Endothelial cell of umbilical vein (primary cell): ENCODE results near the gene ACTN3. TPM values are rescaled to one million over a fixed set of nuclear protein-coding genes. Genes with fewer than 3 reads are reported as not detected.

Source experiments
- BruUV-seq: library from RNA; stranded (reverse); fragments of 400-500 nt; replicated peaks from 2 replicates; lab custom pipeline; 2021; lab: Mats Ljungman, UMichigan
- CTCF ChIA-PET: fragments of 300-600, 350-600 bp; sonication (Branson Sonifier 250); formaldehyde crosslinking; loops from one replicate; lab custom pipeline; 2021; ENCODE audit warnings: antibody characterized with exemption, inconsistent platforms; lab: Charles Lee
- POLR2A ChIA-PET: fragments of 300-600, 350-600 bp; sonication (Branson Sonifier 250); formaldehyde crosslinking; loops from one replicate; lab custom pipeline; 2021; ENCODE audit warnings: antibody characterized with exemption, inconsistent platforms; lab: Charles Lee
- DNase-seq: peaks from one replicate; pipeline ENCODE4 v3.0.0-alpha.2; 2011; ENCODE audit warnings: low read depth, low spot score
- FAIRE-seq: peaks from 2 replicates; lab custom pipeline; 2011; peaks lifted over from hg19 to GRCh38; lab: Jason Lieb, UNC
- H2AFZ ChIP-seq: 2 replicates; pipeline ENCODE4 v1.6.0; 2012; ENCODE audit warnings: low read depth, low read length, control low read depth, inconsistent platforms
- H3K27ac ChIP-seq: 2 replicates; pipeline ENCODE4 v1.5.1; 2011; ENCODE audit warnings: low read depth, mild to moderate bottlenecking, control low read depth, low read length, moderate library complexity; ENCODE audit not compliant: insufficient read depth
- H3K27me3 ChIP-seq, 2 experiments: 2 replicates each; pipeline versions ENCODE4 v1.6.0 to v1.6.1; 2011; ENCODE audit warnings: low read length in 2 of 2, mixed read lengths in 1 of 2; ENCODE audit not compliant: control insufficient read depth in 2 of 2, insufficient read depth in 2 of 2
- H3K36me3 ChIP-seq, 2 experiments: 2 replicates in 1 of 2; 3 replicates in 1 of 2; pipeline ENCODE4 v1.5.1; 2011; ENCODE audit warnings: low read length in 2 of 2, mild to moderate bottlenecking in 1 of 2, moderate library complexity in 1 of 2; ENCODE audit not compliant: control insufficient read depth in 2 of 2, insufficient read depth in 2 of 2; ENCODE audit errors: extremely low read depth in 1 of 2
- H3K4me1 ChIP-seq: 3 replicates; pipeline ENCODE4 v1.5.1; 2011; ENCODE audit warnings: mild to moderate bottlenecking, low read length; ENCODE audit not compliant: control insufficient read depth, insufficient read depth; ENCODE audit errors: extremely low read depth
- H3K4me2 ChIP-seq: 2 replicates; pipeline ENCODE4 v1.6.1; 2011; ENCODE audit warnings: low read length, control low read depth, mixed read lengths; ENCODE audit not compliant: insufficient read depth
- H3K4me3 ChIP-seq, 3 experiments: fragments of 200-600 bp in 1 of 3; sonication (generic), shearing (Covaris generic) in 1 of 3; replicated peaks in 1 of 3; 2 replicates each; pipeline ENCODE4 v1.5.1; 2011 to 2016; ENCODE audit warnings: control low read depth in 3 of 3, low read length in 3 of 3, mild to moderate bottlenecking in 2 of 3, inconsistent platforms in 1 of 3, low read depth in 1 of 3, moderate library complexity in 1 of 3; ENCODE audit not compliant: insufficient read depth in 1 of 3
- H3K79me2 ChIP-seq: 2 replicates; pipeline ENCODE4 v1.6.0; 2012; ENCODE audit warnings: low read length, inconsistent platforms; ENCODE audit not compliant: control insufficient read depth, insufficient read depth
- H3K9ac ChIP-seq: replicated peaks from 2 replicates; pipeline ENCODE3; 2011; ENCODE audit warnings: low read length, control low read depth; ENCODE audit not compliant: insufficient read depth; ENCODE audit errors: extremely low read depth
- H3K9me1 ChIP-seq: replicated peaks from 3 replicates; pipeline ENCODE4 v1.6.0; 2011; ENCODE audit warnings: mild to moderate bottlenecking, low read length; ENCODE audit not compliant: control insufficient read depth, insufficient read depth; ENCODE audit errors: extremely low read depth
- H3K9me3 ChIP-seq: replicated peaks from 2 replicates; pipeline ENCODE4 v1.5.1; 2012; ENCODE audit warnings: low read length, inconsistent platforms; ENCODE audit not compliant: control insufficient read depth, insufficient read depth
- H4K20me1 ChIP-seq: replicated peaks from 2 replicates; pipeline ENCODE3; 2011; ENCODE audit warnings: mild to moderate bottlenecking, low read length; ENCODE audit not compliant: control insufficient read depth, insufficient read depth; ENCODE audit errors: extremely low read depth
- CTCF ChIP-seq, 2 donors: IDR thresholded peaks; 1 replicate in 1 of 2; 2 replicates in 1 of 2; pipeline ENCODE4 v1.5.1; 2011; ENCODE audit warnings: low read length in 2 of 2, mild to moderate bottlenecking in 2 of 2, moderate library complexity in 2 of 2, control low read depth in 1 of 2, inconsistent platforms in 1 of 2, low read depth in 1 of 2; ENCODE audit not compliant: insufficient read depth in 1 of 2; ENCODE audit errors: extremely low read depth in 1 of 2
- EZH2 ChIP-seq: IDR thresholded peaks from 2 replicates; pipeline ENCODE4 v1.6.1; 2012; ENCODE audit warnings: borderline replicate concordance, low read depth, mild to moderate bottlenecking, moderate library complexity, low read length, inconsistent platforms; ENCODE audit not compliant: severe bottlenecking
- FOS ChIP-seq: IDR thresholded peaks from 2 replicates; pipeline ENCODE4 v1.6.1; 2011; ENCODE audit warnings: mild to moderate bottlenecking, low read length, moderate library complexity, borderline replicate concordance; ENCODE audit not compliant: insufficient read depth
- GATA2 ChIP-seq: IDR thresholded peaks from 2 replicates; pipeline ENCODE4 v1.7.0; 2011; ENCODE audit warnings: low read depth, mild to moderate bottlenecking, moderate library complexity, mixed read lengths, low read length; ENCODE audit not compliant: insufficient read length, insufficient read depth
- JUN ChIP-seq: IDR thresholded peaks from 2 replicates; pipeline ENCODE4 v1.6.1; 2011; ENCODE audit warnings: borderline replicate concordance, low read depth; ENCODE audit not compliant: insufficient read length, insufficient read depth
- MAX ChIP-seq: IDR thresholded peaks from 2 replicates; pipeline ENCODE4 v1.6.1; 2011; ENCODE audit not compliant: insufficient read depth, insufficient read length
- MYC ChIP-seq: IDR thresholded peaks from one replicate; pipeline ENCODE4 v1.6.1; 2011; ENCODE audit warnings: mild to moderate bottlenecking, low read depth, low read length
- POLR2A ChIP-seq: IDR thresholded peaks from 2 replicates; pipeline ENCODE4 v1.6.1; 2012; ENCODE audit warnings: low read depth, mild to moderate bottlenecking, control low read depth, low read length
- POLR2AphosphoS5 ChIP-seq: IDR thresholded peaks from 2 replicates; pipeline ENCODE4 v1.6.1; 2012; ENCODE audit warnings: low read depth, mild to moderate bottlenecking, control low read depth, low read length, moderate library complexity; ENCODE audit not compliant: insufficient read depth
- dilution Hi-C: fragments of 300-500 bp; cut with MboI; formaldehyde crosslinking; loops from one replicate; pipeline ENCODE4 v1.15.0; 2019; ENCODE audit warnings: low sequenced_read_pairs; ENCODE audit not compliant: extremely low pct_ligation_motif_present
- intact Hi-C: fragments of 100-400 bp; cut with micrococcal nuclease; formaldehyde crosslinking; loops from one replicate; pipeline ENCODE4 v1.10.0; 2022
- polyA plus RNA-seq, 4 experiments: library from polyadenylated mRNA; depleted of rRNA in 3 of 4; stranded (reverse) in 3 of 4; unstranded in 1 of 4; fragments of >200 nt; gene quantifications; 2 replicates each; pipeline versions ENCODE4 v1.2.1 to v1.2.3, GENCODE V29; 2011 to 2012; ENCODE audit warnings: missing spikeins in 1 of 4
- total RNA-seq: library from RNA; stranded (reverse); gene quantifications from 2 replicates; pipeline ENCODE4 v1.2.3, GENCODE V29; 2021

ACTN3 gene
- total and polyA plus RNA-seq, 2 donors (not counting 3 experiments of a cell fraction or from before 2014, with no cell fraction given): 0.17 to 0.18 TPM

- no peak overlapping the region for H3K27ac ChIP-seq
- ChIA-PET CTCF (no interaction called here), POLR2A (interaction anchor here (0.6 to 0.7 kb wide), 2 partner anchors 10 to 141 kb away, joined by 3 to 4 read pairs; partner anchors contain the start of gene PELI3)
- no peak overlapping the region for H3K4me2 ChIP-seq
- H2AFZ ChIP-seq: no peak overlapping the region
- H3K9me3 ChIP-seq: no peaks in the 10 kb centered on the region
- no peaks in the 10 kb centered on the region for H3K9me1 ChIP-seq
- no peak for FAIRE-seq
- peaks cover 3% of the 10 kb centered on the region for H3K4me1 ChIP-seq
- no peak overlapping the region for H3K9ac ChIP-seq
- TF ChIP-seq POLR2AphosphoS5 (no peak), POLR2A (no peak), CTCF (IDR thresholded peaks at IDR 0.05; ENCODE audit: extremely low read depth in 1 of 2, insufficient read depth in 1 of 2, low read depth in 1 of 2, low read length in 2 of 2) (no peak), MAX (no peak), GATA2 (no peak), MYC (no peak), EZH2 (no peak), FOS (no peak), JUN (no peak)
- no TSS peak for BruUV-seq
- dilution Hi-C loops (no loop called here), intact Hi-C loops (no loop called here)
- H4K20me1 ChIP-seq: no peaks in the 10 kb centered on the region
- peaks cover 2 to 13% of the 10 kb centered on the region in 2 experiments for H3K36me3 ChIP-seq
- no peaks in the 10 kb centered on the region for H3K79me2 ChIP-seq
- no peaks in the 10 kb centered on the region for H3K27me3 ChIP-seq
- no peak for DNase-seq
- H3K4me3 ChIP-seq: no peak overlapping the region
These were observed 60.6 kb downstream of the ACTN3 start for GRCh38 chr11:66607126-66607834.
